ENCODE data around the gene TSHZ1. TPM values are rescaled to one million over a fixed set of nuclear protein-coding genes. Genes with fewer than 3 reads are reported as not detected.
"Not testable (repeated sequence)": the region's sequence is repeated elsewhere in the genome, so short reads cannot be mapped to it uniquely, and the experiment has no call there.

Gene TSHZ1
- polyA plus RNA-seq, 4 donors: 23.6 to 34.9 (median 33.7) TPM

DNA sequence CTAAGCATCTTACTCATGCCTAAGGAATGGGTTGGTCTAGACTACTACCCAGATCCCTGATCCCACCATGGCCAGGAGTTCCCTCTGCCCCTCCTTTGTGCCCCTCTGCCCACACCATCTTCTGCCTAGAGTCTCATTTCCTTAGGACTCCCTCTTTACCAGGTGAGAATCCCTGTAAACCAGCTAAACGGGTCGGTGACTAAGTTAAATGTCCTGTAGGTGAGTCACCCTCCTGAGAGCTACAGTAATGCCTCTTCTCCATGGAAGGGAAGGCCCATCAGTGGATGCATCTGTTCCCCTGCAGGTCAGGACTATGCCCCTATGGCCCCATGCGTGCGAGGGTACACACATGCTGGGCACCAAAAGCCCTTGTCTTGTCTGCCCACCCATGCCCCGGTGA is 27.1 kb upstream of the TSHZ1 start:
- no peak for DNase-seq (ENCODE audit: low read depth in 4 of 4, low spot score in 3 of 4)

DNA sequence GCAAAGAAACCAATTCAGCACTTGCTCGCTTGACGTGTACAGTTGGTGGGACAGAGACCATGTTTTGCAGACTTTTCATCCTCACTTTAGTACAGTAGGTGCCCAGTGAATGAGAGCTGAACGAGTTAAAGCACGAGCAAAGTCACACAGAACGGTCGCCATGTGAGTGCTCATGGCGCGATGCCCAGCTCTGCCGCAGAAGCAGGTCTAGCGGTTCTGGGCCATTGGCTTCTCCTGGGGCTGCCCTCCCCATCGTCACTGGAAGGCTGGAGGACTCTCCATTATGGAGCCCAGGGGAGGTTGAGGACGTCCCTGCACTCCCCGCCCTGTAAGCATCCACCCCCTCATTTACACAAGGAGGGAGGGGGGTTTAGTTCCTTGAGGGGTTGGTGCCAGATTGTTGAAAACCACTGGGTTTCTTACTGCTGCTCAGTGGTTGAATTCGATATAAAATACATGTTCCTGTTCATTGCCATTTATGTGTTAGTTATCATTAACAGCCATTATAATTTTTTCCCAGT is 26.6 kb upstream of the TSHZ1 start:
- no peak for DNase-seq (ENCODE audit: low read depth in 4 of 4, low spot score in 3 of 4)

DNA sequence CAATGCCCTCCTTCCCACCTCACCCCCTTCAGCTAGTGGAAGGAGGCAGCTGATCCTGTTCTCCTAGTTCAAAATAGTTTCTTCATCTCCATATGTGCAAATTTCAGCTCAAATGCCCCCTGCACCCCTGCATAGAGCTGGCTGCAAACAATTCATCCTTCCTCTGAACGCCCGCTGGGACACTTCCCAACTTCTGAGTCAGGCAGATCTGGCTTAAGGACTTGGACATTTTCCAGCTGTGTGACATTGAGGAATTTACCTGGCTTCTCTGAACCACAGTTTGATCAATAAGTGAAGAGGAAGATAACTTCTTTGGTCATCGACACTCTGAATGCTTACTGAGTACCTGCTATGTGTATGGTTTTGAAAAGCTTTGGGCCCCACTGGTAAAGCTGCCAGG is 25.1 kb upstream of the TSHZ1 start:
- no peak for DNase-seq (ENCODE audit: low read depth in 4 of 4, low spot score in 3 of 4)

DNA sequence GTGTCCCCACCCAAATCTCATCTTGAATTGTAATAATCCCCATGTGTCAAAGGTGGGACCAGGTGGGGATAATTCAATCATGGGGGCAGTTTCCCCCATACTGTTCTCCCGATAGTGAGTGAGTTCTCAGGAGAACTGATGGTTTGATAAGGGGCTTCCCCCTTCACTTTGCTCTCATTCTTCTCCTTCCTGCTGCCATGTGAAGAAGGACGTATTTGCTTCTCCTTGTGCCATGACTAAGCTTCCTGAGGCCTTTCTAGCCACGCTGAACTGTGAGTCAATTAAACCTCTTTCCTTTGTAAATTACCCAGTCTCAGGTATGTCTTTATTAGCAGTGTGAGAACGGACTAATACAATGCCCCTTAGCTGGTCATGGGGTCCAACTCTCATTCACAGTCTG is 22.9 kb upstream of the TSHZ1 start:
- DNase-seq (ENCODE audit: low read depth in 4 of 4, low spot score in 3 of 4): not testable (repeated sequence)

DNA sequence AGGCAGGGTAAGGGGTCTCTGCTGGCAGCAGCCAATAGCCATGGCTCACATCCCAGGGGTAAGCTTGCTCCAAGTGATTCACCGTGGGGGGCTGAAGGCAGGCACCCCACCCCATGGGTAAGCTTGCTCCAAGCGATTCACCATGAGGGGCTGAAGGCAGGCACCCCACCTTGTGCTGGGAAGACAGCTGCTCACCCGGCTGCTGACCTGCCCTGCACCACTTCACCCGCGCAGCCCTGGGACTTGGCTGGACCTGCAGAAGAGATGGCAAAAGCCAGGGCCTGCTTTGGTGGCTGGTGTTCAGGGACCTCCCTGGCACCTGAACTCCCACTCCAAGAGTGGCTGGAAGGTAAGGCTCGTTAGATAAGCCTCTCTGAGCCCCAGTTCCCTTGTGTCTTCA is 20.9 kb upstream of the TSHZ1 start:
- DNase-seq (ENCODE audit: low read depth in 4 of 4, low spot score in 3 of 4): no peak

DNA sequence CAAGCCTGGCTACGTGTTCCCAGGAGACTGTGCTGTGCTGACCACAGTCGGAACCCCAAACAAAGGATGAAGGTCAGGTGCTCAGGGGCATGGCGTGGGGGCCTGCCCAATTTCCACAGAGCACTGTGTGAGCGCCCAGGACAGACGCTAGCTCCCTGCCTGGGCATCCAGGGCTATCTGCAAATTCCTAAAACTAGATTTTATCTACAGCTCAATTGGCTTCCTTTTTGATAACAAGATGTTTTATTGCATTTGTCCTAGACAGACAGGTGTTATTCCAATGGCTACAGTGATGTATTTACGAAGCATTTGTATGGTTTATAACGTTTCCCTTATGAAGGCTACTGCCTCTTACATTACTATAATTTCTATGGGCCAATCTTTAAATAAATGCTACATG is 17.7 kb upstream of the TSHZ1 start:
- DNase-seq (ENCODE audit: low read depth in 4 of 4, low spot score in 3 of 4): no peak

DNA sequence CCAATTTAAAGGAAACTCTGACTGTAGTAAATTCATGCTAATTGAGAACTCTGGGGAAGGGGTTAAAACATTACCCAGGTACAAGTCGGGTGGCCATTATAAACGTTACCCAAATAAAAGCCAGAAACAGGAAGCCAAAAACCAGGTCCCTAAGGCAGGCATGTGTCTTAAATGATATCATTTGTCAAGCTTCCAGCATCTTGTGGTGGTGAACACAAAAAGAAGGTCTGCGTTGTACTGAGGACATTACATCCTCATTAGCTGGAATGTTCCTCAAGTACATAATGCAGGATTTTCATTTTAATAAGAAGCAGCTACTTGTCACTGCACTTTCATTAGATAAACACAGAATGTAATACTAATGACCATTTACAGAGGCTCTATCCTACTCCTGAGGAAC is 12.6 kb upstream of the TSHZ1 start:
- DNase-seq (ENCODE audit: low read depth in 4 of 4, low spot score in 3 of 4): no peak

DNA sequence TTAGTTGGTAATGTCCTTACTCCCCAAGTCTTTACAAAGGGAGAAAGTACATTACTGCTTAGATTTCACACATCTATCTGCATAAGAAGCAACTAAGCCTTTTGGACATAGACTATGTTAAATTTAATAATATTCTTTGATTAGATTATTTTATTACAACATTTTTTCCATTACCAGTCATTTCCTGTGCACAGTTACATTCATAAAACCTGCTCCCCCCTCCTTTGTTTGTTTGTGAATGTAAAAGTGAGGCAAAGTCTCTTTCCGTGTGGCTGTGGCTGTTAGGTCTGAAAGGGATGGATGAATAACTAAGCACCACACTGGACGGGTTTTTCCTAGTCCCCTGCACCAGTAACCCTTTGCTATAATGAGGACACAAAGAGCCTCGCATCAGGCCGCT is 11.3 kb upstream of the TSHZ1 start:
- no peak for DNase-seq (ENCODE audit: low read depth in 4 of 4, low spot score in 3 of 4)

DNA sequence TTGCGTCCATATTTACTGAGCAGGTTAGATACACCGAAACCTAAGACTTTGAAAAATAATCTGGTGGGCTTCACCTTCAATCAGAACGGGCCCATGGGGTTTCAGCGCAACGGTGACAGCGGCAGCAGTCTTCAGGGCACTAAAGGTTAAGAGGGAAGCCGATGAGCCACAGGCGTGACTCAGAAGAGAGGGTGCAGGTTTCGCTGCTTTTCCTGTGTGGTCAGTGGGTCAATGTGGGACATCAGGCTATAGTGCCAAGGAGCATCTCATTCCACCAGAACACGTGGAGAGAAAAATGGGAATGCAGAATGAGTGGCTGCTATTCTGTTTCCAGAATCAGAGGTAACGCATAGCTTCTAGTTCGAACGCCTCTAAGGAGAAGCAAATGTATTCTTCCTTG is 10.5 kb upstream of the TSHZ1 start:
- DNase-seq (ENCODE audit: low read depth in 4 of 4, low spot score in 3 of 4): no peak

DNA sequence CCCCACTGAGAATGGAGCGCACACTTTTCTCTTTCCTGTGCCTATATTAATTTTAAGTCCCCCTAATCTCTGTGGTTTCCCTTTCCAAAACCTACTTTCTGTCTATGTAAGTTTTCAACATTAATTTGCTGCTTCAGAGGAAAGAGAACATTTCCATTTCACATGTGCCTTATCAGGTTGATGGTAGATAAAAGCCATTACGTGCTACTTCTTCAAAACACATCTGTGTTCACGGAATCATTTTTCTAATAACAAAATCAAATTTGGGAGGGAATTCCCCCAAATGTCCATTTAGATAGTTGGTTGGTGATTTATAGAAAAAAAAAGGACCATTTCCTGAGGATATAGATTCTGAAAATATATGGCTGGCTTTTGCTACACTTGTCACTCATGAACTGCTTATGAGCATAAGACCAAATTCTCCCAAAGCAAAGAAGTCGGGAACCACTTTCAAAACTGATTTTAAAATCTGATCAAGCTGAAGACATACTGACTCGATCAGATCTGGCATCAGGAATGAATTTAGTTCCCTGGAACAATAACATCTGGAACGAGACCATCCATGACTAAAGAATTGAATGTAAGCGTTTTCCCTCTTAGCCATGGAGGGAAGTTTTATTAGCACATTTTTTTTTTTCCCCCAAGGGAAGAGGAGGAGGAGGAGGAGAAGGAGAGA is 9.9 kb upstream of the TSHZ1 start:
- DNase-seq (ENCODE audit: low read depth in 4 of 4, low spot score in 3 of 4): no peak

DNA sequence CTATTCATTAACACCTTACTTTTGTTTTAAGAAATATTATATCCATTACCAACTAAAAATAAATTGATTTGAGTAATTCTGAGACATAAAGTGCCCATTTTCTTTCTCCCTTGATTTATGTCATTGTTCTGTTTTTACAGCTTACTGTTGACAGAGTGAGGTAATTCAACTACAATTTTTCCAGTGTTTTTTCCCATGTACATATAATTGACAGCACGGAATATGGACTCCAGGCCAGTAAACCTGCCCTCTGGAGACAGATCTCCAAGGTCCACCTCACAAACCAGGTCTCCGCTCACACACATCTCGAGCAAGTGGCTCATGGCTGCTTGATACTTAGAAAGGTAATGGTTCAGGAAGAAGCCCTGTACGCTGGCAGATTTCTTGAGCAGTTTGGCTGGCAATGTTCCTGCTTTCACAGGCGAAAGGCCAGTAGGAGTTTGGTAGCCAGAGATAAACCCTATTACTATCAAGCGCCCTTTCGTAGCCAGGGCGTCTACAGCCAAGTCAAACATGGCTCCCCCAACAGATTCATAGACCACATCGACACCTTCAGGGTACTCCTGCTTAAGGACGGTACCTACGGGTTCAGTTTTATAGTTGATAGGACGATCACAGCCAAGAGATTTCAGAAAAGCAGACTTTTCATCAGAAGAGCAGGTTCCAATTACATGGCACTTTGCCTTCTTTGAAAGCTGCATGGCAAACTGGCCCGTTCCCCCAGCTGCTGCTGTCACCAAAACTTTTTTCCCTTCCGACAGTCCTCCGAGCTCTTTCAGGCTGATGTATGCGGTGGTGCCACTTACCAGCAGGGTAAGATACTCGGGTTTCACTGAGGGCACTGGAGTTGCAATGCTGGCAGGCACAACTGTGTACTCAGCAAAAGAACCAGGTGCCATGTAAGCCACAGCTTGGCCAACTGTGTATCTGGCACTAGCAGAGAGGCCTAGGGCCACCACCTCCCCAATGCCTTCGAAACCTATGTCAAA is 9.0 kb upstream of the TSHZ1 start:
- no peak for DNase-seq (ENCODE audit: low read depth in 4 of 4, low spot score in 3 of 4)

DNA sequence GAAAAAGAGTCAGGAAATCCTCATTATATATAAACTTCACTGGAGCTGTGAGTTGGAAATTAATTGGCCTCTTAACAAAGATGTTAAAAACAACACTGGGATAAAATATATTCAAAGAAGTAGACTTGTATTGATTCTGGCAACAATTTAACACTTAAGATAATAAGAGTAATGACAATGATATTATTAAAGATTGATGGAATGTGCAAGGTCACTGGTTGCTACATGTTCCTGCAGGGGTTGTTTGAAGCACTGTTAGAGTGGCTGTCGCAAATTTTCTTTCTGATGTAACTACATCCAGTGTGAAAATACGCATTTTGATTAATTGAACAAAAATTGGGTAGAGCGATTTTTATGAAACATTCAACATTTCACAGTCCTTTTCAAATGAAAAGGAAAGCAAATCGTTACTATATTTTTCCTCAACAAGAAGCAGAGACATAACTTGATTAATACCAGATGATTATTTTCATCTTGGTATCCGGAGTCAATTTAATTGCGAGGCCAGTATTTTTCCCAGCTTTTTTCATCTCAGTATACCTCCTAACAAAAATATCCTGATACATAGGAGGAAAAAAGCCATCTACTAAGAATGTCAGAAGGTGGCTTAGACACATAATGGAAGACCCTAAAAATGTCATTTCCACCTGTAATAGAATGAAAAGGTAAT is 7.8 kb upstream of the TSHZ1 start:
- DNase-seq (ENCODE audit: low read depth in 4 of 4, low spot score in 3 of 4): no peak

DNA sequence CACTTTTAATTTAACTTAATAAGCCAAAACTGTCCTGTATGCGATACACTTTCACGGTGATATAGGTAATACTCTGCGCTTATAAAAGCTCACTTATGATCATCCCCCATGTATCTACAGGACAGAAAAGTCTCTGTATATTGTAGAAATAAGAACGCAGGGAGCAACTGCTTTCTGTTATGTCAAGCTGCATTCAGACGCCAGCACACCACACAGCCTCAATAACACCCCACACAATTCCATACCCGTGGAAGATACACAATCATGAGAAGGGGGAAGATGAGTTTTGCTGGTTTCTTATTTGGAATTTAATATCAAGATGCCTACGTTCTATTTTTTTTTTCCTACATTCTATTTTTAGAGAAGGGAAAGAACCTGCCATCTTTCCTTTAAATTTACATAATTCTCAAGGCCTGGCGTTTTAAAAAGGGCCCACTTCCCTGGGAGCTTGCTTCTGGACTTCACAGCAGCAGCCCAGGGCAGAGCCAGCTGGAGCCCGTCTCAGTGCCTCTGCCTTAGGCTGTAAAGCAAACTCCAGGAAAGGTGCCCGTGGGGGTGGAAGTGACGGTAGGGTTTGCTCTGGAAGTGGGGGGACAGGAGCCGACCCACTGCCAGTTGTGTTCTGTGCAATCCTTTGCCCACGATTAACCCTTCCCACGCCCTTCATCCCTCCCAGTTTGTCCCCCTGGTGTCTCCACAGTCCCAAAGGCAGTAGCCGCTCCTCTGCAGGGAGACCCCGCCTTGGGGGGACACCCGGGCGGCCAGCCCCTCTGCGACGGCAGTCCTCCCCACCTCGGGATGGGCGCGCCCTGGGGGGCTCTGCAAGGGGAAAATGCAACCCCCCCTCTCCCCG is 7.0 kb upstream of the TSHZ1 start:
- no peak for DNase-seq (ENCODE audit: low read depth in 4 of 4, low spot score in 3 of 4)

DNA sequence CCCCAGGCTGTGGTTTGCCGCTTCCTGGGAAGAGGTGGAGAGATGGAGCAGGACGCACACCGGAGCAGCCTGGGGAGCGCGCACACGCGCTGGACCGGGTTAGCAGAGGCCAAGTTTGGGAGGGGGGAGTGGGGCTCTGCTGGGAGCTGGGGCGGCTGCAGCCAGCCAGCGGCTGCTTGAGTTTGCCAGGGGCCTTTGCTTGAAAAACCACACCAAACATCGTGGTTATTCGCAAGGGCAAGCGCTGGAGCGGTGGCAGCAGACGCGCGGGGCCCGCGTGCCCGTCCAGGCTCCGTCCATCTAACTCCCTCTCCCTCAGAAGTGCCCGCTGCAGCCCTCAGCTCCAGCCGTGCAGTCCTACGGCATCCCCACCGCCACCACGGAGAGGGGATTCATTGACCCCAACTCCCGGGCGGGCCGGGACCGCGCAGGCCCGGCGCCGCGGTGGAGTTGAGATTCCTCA is 6.3 kb upstream of the TSHZ1 start:
- no peak for DNase-seq (ENCODE audit: low read depth in 4 of 4, low spot score in 3 of 4)

DNA sequence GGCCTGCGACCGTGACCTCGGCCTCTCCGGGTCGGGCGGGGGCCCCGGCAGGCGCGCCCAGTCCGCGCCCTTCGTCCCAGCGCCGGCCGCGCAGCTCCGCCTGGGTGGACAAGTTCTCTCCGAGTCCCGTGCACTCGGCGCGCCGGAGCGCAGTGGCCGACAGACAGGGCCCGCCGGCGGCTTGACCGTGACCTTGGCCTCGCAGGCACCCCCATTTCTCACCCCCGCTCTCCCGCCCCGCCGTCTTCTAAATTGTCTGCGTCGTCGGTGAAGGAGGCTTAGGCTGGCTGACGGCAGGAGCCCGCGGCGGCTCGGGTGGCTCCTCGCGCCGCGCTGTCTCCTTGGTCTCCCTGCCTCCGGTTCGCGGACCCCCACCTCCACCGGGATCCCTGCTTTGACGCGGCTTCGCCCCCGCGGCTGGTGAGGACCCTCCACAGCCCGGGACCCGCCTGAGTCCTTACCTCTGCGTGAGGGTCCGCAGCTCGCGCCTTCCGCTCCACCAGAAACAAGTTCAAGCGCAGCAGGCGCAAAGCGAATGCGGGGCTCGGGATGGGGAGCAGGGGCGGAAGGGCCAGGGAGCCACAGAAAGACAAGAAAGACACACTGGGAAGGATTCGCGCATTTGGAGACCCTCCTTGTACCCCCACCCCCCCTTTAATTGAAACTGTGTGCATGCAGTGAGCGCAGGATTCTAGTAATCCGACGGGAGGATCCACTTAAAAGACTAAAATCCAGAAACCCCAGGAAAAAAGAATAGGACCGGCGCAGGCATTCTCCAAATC is 5.7 kb upstream of the TSHZ1 start:
- DNase-seq (ENCODE audit: low read depth in 4 of 4, low spot score in 3 of 4): no peak

DNA sequence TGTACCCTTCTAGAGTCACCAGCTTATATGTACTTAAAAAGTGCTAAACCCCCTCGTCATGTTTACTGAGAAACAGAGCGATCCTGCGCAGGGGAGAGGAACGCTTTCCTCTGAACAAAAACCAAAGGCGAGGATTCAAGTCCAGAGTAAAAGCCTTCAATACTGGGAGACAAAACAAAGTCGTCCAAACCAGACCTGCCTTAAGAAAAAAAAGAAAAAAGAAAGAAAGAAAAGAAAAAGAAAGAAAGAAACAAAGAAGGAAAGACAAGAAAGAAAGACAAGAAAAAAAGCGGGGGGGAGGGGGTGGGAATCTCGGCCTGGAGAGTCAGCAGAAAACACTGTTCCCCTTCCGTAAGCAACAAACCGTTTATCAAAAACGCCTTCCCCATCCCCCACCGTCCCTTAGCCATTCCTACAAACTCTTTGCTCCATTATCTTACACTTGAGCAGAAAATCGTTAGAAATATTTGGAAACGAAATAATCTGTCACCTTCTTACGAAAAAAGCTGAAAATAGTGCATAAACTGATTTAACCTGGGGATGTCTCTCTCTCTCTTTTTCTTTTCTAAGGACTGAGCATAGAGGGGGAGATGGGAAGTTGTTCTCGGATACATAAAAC is 5.0 kb upstream of the TSHZ1 start:
- DNase-seq (ENCODE audit: low read depth in 4 of 4, low spot score in 3 of 4): no peak

DNA sequence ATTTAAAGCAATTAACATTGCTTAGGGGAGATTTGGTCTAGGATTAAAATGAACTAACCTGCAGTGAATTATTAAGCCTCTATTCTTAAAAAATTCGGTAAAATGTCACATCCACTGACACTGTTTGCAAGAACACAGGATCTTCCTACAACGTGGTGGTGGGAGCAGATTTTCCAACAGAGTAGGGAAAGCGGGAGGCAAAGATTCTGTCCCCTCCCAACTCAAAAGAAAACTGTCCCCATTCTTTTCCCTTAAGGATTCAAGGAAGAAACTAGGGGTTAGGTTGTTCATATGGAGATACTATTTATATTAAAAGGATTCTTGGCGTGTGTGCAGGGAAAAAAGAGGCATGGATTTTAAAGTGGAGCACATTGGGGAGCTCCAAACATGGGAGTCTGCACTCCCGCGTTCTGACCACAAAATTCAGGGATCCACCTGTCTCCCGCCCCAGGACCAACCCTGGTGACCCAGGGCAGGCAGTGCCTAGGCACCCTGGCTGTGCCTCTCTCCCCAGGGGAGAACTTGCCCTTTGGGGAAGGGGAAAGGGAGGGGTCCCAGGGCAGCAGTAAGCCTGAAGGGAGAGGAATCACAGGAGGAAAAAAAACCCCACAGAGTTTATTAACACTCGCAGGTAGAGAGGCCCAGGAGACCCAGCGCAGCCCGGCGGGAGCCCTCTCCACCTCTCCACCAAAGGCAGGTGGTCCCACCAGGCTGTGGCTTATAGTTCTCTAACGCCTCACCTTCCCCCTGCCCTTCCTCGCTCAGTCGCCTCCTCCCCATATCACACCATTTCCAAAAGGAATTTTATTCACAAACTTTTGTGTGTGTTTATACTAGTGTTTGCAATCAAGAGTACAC is 3.9 kb upstream of the TSHZ1 start:
- no peak for DNase-seq (ENCODE audit: low read depth in 4 of 4, low spot score in 3 of 4)
